NCI-H1092 (cell line): ENCODE results near the gene PLCB1.
"Not testable (repeated sequence)": the region's sequence is repeated elsewhere in the genome, so short reads cannot be mapped to it uniquely, and the experiment has no call there.

Experiments used
- DNase-seq: peaks from one replicate; lab custom pipeline; 2025; lab: John Stamatoyannopoulos, UW

PLCB1 gene

DNA sequence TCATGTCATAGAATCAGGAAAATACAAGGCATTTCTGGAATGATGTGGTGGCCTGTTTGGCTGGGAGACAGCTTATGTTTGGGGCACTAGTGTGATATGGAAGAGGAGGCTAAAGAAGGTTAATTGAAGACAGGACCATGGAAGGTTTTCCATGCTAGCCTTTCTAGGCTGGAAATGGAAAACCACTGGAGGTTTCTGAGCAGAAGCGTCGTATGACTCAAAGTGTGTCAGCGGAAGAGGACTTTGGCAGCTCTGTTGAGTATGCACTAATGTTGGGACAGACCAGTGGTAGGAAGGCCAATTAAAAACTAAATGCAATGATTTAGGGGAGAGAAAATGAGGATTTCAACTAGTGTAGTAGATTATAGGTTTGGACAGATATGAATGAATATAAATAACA lies 413.1 kb downstream of the PLCB1 start:
- no peak for DNase-seq

DNA sequence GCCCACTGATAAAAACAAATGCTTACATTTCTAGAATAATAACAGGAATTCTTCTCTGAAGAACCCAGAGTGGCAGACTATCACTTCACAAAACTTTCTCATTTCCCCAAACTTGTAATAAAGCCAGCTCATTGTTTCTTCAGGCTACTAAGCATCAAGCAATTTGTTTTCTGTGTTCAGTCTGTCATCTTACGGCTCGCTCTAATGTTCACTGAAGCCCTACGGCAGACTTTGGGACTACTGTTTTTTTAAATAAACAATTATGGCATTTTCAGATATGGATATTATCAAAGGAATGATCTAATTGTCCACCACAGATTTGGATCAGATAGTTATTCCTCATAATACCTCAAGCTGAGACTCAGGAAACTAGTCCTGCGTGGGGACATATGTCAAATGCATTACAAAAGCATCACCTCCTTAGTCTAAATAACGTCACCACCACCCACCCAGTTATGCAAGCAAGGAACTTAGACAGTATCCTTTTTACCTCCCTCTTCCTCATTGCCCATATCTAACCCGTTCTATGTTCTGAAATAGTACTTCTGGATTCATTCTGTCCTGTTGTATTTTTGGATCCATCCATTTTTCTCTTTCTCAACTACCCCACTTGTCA lies 415.1 kb downstream of the PLCB1 start:
- no peak for DNase-seq

DNA sequence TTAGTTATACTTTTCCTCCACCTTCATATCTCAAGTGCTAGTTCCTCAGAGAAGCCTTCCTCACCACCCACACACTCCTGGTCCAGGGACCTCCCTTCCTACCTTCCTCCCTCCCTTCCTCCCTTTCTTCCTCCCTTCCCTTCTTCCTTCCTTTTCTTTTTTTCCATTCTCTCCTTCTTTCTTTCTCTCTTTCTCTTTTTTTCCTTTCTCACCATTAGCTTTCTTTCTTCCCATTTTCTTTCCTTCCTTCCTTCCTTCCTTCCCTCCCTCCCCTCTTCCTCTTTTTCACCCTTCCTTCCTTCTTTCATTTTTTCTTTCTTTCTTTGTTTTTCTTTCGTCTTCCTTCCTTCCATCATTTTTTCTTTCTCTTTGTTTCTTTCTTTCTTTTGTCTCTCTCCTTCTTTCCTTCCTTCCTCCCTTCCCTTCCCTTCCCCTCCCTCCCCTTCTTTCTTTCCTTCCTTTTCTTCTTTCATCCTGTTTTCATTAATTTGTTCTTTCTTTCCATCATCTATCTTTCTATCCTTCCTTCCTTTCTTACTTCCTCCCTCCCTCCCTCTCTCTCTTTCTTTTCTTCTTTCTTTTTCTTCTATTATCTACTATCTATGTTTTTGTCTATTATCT lies 416.0 kb downstream of the PLCB1 start:
- DNase-seq: no peak

DNA sequence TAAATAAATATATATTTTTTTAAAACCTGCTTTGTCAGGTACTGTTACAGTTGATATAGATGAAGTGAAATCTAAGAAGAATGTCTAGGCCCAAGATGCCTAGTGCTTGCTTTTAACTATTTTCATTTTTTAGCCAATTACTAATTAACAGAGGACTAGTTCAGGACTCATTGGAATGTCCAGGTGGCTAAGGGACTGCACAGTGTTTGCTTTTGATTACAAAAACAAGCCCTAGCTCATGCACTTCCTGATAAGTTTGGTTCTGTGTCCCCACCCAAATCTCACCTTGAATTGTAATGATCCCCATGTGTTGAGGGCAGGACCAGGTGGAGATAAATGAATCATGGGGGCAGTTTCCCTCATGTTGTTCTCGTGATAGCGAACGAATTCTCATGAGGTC lies 417.1 kb downstream of the PLCB1 start:
- no peak for DNase-seq

DNA sequence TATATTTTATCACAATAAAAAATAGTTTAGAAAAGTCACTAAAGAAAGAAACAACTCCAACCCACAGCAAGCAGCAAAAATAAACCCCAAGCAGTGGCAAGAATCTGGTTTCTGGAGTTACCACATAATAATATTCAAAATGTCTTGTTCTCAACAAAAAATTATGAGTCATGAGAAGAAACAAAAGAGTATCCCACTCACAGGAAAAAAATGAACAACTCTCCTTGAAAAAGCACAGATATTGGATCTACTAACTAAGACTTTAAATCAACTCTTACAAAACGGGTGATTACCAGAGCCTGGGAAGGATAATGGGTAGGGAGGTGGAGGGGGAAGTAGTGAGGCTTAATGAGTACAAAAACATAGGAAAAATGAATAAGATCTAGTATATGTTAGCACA lies 425.6 kb downstream of the PLCB1 start:
- no peak for DNase-seq

DNA sequence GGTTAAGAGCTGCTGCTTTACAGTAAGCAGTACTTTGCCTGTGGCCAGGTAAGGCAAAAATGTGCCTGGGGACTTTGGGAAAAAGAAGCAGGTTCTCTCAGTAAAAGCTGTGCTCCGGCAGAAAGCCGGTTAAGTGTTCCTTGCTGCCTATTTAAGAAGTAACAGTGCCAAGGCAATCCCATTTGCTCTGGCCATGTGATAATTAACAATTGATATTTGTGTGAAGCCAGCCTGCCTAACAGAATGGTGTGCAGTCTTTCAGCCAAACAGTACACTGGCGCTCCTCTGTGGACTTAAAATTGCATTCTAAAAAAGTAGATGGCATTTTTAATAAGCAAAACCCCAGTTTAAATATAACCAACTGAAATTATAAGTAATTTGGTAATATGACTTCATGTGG lies 430.3 kb downstream of the PLCB1 start:
- no peak for DNase-seq

DNA sequence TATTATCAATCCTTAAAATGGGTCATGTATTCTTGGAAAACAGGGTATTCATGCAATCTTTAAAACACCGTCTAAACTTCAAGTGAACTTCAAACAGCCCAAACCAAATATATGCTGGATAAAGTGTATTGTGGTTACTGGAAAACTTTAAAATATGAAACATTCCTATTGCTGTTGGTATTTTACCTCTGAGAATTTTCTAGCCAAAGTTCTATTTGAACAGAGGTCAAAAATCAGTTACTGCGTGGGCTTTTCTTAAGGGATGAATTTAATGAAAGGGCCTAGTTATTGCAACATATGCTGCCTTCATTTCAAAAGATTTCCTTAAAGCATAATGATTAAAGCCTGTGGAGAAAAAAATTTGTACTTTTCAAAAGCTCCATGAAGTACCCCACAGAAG lies 436.0 kb downstream of the PLCB1 start:
- DNase-seq: no peak

DNA sequence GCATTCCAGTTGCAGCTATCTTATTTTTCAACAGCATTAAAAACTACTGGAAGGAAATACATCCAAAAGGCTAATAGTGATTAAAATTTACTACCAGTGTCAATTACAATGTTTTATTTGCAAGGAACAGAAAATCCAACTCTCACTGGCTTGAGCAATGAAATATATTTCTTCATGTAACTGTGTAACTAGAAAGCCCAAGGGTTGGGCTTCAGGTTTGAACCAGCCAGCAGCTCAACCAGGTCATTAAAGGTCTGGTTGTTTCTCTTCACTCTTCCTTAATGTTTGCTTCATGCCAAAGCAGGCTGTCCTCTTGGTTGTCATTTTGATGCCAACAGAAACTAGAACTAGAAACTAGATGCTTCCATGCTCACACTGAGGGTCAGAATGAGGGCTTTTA lies 437.7 kb downstream of the PLCB1 start:
- no peak for DNase-seq

DNA sequence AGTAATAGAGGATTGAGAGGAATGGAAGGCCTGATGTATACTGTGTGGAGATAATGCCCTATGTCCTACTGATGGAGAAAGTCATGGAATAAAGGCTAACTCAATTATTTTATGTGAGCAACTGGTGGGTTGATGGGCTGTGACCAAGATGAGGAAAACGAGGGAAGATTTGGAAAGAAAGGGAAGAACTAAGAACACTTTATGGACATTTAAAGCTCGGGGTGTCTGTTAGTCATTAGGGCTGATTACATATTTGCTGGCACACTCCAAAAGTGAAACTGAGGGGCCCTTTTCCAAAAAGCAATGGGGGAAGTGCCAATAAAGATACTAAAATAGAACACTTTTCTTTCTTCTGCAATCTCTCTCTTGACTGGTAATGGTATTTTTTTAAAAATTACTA lies 439.5 kb downstream of the PLCB1 start:
- DNase-seq: no peak

DNA sequence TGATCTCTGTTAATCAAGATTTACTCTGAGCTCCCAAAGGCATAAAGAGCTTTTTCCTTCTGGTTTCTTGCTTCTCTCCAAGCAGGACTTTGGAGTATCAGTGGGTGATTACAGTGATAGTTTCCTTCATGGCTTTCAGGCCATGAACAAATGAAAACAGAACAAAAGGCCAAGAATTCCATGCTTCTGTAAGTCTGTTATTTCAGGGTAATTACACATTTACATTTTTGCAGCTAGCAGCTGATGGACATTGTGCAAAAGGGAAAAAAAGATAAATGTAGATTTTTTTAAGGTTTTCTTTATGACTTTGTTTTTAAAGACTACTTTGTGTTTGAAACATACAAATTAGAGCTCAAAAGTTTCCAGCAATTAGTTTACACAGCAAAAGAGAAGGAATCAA lies 441.6 kb downstream of the PLCB1 start:
- no peak for DNase-seq

DNA sequence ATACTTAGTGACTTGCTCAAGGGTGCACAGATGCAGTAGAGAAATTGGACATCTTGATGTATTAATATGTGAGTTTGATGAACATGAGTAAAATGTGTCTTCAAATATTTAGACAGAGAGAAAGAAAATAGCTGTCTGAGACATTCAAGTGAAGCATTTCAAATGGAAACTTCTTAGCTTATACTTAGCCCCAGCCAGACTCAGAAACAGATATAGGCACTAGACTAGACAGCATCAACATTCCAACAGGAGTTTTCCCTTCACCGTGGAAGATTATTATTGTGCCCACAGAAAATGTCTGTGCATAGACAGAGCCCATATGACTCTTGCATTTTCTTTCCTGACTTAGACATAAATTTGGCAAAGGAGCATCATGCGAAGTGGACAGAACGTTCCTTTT lies 443.0 kb downstream of the PLCB1 start:
- DNase-seq: no peak

DNA sequence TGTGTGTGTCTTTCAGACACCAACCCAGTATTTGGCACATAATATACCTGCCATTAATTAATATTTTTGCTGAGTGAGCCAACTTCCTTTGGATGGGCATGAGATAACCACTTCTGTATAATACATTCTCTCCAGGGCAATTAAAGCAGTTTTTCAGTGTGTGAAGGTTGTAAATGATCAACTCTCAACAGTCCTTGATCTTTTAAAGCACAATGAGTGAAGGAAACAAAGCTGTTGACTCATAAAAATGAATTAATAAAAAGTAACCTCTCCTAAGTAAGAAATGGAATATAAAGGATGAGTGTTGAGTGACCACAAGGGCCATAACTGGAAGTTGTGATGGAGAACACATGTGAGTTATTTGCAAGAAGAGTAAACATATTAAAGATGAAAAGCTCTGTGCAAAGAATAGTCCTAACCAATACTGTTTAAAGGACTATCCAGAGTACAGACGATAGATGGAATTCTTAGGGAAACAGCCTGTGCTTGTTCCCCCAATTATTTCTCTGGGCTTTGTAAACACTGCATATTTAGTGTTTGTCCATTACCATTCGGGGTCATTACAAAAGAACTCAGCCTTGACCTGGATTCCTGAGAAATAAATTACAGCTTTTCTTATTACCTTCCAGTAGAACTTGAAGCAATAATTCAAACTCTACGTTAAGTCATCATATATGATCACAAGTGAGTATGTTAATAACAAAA lies 446.2 kb downstream of the PLCB1 start:
- no peak for DNase-seq

DNA sequence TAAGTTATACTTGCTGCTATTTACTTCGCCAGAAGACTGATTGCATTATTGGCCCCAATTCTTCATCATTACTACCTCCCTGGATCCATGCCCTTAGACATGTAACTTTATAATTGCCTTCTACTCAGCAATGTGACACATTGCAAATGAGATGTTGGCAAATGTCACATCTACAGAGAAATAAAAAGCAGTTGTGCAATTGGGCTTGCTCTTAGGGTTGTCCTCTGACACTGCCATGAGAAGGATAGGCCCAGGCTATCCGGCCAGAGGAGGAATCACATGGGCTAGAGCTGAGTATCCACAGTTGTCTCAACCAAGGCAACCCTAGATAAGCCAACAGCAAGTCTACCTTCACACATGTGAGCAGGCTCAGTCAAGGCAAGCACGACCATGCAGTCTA lies 447.0 kb downstream of the PLCB1 start:
- no peak for DNase-seq

DNA sequence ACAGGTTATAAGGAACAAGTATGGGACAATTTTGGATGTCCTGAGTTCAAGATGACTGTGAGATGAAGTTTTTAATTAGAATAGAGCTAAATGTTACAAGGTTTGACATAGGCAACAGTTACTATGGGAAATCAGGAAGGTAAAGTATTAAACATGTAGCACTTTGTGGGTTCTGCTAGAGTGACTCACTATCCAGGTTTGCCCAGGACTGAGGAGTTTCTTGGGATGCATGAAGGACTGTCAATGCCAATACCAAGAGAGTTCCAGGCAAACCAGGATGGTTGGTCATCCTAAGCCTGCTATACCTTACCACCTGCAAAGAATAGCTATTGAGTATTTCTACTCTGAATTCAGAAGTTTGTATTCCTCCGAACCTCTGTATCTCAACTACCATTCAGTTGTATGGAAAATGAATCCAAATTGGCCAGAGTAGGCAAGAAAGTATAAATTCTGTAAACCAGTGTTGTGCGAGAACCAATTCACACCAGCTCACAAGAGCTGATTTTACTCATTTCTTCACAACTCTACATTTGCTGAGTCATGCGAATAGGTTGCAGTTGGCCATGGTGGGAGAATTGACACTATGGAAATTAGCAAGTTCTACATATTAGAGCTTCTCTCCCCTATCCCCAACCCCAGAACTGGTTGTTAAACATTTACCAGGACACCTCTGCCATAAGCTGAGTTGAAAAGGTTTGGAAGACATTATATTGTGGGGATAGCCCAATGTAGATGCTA lies 449.5 kb downstream of the PLCB1 start:
- DNase-seq: no peak

DNA sequence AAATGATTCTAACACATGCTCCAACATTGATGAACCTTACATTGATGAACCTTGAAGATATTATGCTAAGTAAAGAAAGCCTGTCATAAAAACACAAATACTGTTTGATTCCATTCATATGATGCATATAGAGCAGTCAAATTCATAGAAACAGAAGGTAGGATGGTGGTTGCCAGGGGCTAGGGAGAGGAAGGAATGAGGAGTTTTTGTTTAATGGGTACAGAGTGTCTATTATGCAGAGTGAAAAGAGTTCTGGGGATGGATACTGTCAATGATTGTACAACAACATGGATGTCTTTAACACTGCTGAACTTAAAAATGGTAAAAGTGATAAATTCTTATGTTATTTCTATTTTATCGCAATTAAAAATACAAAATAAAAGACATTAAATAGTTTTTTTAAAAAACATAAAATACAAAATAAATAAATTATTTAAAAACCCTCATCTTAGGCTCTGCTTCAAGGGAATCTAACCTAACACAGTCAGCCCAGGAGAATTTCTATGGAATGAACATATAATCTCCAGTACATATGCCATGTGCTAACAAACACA lies 451.0 kb downstream of the PLCB1 start:
- DNase-seq: no peak

DNA sequence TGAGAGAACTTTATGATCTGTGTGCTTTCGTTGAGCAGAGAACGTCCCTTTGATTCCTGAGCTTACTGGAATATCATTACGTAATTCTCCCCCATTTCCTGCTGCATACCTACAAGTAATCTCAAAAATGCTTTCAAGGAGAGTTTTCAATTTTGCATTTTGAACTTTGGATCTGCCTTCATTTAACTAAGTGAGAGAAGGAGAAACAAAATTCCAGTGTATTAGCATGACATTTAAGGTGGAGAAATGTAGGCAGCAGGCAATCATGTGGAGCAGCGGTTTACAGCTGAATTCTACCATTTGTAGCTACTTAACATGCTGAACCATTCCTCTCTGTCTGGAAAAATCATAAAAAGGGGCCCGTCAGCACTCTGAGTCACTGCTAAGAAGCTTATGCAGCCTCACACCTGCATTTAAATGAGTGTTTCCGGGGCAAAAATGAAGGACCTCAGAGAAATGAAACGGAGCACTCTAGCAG lies 451.5 kb downstream of the PLCB1 start:
- no peak for DNase-seq

DNA sequence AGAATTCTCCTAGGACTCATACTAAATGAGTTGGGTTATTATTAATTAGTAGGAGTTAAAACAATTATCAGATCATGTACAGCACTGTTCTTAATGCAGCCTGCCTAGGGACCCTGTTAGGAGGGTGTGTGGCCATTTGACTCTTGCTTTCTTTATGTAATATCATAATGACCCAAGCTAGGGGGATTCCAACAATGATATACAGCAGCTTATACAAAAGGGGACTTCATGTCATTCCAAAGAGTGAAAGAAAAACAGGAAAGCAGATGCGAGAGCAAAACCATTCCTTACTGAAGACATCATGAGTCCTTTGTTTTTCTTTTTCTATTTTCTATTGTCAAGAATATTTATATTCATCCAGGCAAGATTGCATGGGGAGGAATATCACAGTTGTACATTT lies 455.2 kb downstream of the PLCB1 start:
- DNase-seq: no peak

DNA sequence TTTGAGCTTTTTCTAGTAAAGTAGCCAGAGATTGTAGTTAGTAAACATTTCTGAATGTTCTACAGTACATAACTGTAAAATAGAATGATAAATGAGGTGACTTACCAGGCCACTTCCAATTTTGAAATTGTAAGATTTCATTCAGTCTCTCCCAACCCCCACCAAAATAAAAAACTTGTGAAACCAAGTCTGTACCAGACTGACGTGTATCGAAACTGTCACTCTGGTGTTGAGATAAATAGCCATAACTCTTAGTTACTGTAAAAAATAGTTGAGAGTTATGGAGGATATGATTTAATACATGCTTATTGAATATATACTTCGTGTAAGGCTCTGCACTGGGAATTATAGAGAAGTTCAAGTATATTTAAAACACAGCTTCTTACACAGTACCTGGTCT lies 455.7 kb downstream of the PLCB1 start:
- no peak for DNase-seq

DNA sequence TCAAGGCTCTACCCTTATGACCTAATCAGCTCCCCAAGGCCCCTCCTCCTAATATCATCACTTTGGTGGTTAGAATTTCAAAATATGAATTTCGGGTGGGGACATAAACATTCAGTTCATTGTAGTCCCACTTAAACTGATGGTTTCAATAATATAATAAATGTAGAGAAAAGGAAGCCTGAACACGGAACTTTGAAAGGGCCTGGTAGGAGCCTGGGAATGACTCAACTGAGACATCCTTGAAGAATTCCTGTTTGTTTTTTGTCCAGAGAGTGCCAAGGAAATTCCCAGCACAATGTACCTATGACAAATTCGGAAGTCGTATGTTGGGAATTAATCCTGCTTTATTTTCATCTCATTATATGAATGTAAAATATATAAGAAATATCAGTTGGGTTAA lies 457.9 kb downstream of the PLCB1 start:
- no peak for DNase-seq

DNA sequence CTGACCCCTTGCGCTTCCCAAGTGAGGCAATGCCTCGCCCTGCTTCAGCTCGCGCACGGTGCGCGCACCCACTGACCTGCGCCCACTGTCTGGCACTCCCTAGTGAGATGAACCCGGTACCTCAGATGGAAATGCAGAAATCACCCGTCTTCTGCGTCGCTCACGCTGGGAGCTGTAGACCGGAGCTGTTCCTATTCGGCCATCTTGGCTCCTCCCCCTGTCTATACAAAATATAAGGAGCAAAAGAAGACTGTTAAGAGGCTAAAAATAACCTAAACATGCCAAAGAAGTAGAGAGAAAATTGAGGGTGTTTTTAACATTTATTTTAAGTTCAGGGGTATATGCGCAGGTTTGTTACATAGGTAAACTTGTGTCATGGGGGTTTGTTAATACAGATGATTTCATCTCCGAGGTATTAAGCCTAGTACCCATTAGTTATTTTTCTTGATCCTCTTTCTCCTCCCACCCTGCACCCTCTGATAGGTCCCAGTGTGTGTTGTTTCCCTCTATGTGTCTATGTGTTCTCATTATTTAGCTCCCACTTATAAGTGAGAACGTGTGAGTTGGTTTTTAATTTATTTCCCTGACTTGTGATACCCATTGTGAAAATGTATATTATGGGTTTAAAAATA lies 469.0 kb downstream of the PLCB1 start:
- DNase-seq: not testable (repeated sequence)

DNA sequence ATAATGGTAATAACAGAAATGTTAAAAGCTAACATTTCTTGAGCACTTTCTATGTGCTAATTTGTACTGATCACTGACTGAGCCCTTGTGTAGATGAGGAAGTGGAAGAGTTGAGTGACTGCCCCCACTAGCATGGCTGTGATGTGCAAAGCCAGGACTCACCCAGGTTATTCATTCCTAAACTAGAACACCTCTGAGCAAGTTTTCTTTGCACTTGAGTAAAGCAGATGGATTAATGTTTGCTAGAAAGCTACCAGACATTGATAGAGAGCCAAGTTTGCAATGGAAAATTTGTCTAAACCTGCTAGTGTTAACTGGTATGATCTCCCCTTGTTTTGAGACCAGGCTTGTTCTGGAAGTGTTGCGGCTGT lies 469.5 kb downstream of the PLCB1 start:
- no peak for DNase-seq
